ENCODE data around the gene NELL2.

Gene NELL2

GRCh38 chr12:44581642-44582242 is 294.4 kb downstream of the NELL2 start:
- no peak for DNase-seq (ENCODE audit: low spot score)
- TF ChIP-seq, protein P1, sequence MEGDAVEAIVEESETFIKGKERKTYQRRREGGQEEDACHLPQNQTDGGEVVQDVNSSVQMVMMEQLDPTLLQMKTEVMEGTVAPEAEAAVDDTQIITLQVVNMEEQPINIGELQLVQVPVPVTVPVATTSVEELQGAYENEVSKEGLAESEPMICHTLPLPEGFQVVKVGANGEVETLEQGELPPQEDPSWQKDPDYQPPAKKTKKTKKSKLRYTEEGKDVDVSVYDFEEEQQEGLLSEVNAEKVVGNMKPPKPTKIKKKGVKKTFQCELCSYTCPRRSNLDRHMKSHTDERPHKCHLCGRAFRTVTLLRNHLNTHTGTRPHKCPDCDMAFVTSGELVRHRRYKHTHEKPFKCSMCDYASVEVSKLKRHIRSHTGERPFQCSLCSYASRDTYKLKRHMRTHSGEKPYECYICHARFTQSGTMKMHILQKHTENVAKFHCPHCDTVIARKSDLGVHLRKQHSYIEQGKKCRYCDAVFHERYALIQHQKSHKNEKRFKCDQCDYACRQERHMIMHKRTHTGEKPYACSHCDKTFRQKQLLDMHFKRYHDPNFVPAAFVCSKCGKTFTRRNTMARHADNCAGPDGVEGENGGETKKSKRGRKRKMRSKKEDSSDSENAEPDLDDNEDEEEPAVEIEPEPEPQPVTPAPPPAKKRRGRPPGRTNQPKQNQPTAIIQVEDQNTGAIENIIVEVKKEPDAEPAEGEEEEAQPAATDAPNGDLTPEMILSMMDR (IDR thresholded peaks at IDR 0.05; ENCODE audit: extremely low read depth, missing control alignments): no peak

- TF ChIP-seq, protein P1 (IDR thresholded peaks at IDR 0.05; ENCODE audit: extremely low read depth, missing control alignments): no peak
- no peak for DNase-seq (ENCODE audit: low spot score)
These were observed 301.5 kb downstream of the NELL2 start for GRCh38 chr12:44574586-44574985.

DNA sequence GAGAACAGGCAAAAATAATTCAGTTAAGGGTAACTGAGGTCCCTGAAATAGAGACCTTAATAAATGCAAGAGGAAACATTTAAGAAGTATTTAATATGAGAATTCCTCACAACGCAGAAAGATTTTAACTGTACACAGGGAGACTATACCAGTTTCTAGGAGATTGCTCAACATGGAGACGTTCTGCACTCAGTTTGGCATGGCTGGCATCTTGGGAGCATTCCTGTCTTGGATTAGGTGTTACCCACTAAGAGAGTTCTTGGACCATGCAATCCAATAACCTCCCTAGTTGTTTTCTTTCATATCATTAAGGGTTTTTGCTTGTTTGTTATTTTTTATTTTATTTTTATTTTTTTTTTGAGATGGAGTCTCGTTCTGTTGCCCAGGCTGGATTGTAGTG is 302.4 kb downstream of the NELL2 start:
- TF ChIP-seq, protein P1 (IDR thresholded peaks at IDR 0.05; ENCODE audit: extremely low read depth, missing control alignments): no peak

GRCh38 chr12:44571006-44571550 is 305.0 kb downstream of the NELL2 start:
- no peak for DNase-seq (ENCODE audit: low spot score)
- TF ChIP-seq, protein P1 (IDR thresholded peaks at IDR 0.05; ENCODE audit: extremely low read depth, missing control alignments): no peak

More for the DNA sequence above, 302.4 kb downstream of the NELL2 start:
- no peak for DNase-seq (ENCODE audit: low spot score)

GRCh38 chr12:44570036-44570583 is 306.0 kb downstream of the NELL2 start:
- TF ChIP-seq, protein P1 (IDR thresholded peaks at IDR 0.05; ENCODE audit: extremely low read depth, missing control alignments): no peak
- no peak for DNase-seq (ENCODE audit: low spot score)

DNA sequence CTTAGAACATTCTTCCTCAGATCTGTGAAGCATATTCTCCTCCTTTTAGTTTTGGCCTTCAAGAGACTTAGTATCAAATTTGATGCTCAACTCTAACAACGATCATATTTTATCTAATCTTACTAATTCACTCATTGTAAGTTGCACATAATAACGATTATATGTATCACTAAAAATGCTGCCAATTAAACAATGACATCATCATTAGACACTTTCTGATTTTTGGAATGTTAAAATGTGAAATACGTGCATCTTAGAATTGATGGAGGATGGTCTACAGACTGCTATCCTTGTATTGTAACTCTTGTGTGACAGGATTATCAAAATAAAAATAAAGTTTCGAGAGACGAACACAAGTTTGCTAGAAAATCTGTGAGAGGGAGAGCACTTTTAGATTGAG is 311.0 kb downstream of the NELL2 start:
- TF ChIP-seq, protein P1 (IDR thresholded peaks at IDR 0.05; ENCODE audit: extremely low read depth, missing control alignments): no peak
- no peak for DNase-seq (ENCODE audit: low spot score)

GRCh38 chr12:44563486-44563885 is 312.6 kb downstream of the NELL2 start:
- DNase-seq (ENCODE audit: low spot score): no peak

More at GRCh38 chr12:44563486-44563885, 312.6 kb downstream of the NELL2 start:
- TF ChIP-seq, protein P1 (IDR thresholded peaks at IDR 0.05; ENCODE audit: extremely low read depth, missing control alignments): no peak
